PFSK-1 (cell line): ENCODE measurements around the gene NEDD4L.

ENCODE experiments used
- FOXP2 ChIP-seq: optimal IDR thresholded peaks from 2 replicates; pipeline ENCODE3; 2011; ENCODE audit warnings: borderline replicate concordance, control low read depth, inconsistent platforms; ENCODE audit not compliant: insufficient read depth; ENCODE audit errors: extremely low read length, extremely low read depth
- POLR2AphosphoS5 ChIP-seq: IDR thresholded peaks from 2 replicates; pipeline ENCODE4 v1.6.1; 2012; ENCODE audit warnings: low read depth, mild to moderate bottlenecking, control low read depth, low read length, moderate library complexity
- SIN3A ChIP-seq: IDR thresholded peaks from 2 replicates; pipeline ENCODE4 v1.6.1; 2012; ENCODE audit warnings: mild to moderate bottlenecking, low read length, moderate library complexity, borderline replicate concordance; ENCODE audit not compliant: insufficient read depth
- TAF1 ChIP-seq: IDR thresholded peaks from 2 replicates; pipeline ENCODE4 v1.6.1; 2012; ENCODE audit warnings: low read length, control low read depth, borderline replicate concordance; ENCODE audit not compliant: insufficient read depth
- TF ChIP-seq, protein P1 (sequence below), 2 experiments: IDR thresholded peaks; 2 replicates each; pipeline versions ENCODE4 v1.6.1 to v1.8.0; 2011 to 2012; ENCODE audit warnings: low read depth in 2 of 2, low read length in 2 of 2, control low read depth in 1 of 2, inconsistent platforms in 1 of 2, mild to moderate bottlenecking in 1 of 2, moderate library complexity in 1 of 2; ENCODE audit not compliant: insufficient read depth in 1 of 2

The NEDD4L gene

GRCh38 chr18:58268849-58269248 is 224.8 kb downstream of the NEDD4L start:
- TF ChIP-seq FOXP2 = no peak
- no peak for TF ChIP-seq TAF1
- no peak for TF ChIP-seq SIN3A

- TF ChIP-seq, protein P1, sequence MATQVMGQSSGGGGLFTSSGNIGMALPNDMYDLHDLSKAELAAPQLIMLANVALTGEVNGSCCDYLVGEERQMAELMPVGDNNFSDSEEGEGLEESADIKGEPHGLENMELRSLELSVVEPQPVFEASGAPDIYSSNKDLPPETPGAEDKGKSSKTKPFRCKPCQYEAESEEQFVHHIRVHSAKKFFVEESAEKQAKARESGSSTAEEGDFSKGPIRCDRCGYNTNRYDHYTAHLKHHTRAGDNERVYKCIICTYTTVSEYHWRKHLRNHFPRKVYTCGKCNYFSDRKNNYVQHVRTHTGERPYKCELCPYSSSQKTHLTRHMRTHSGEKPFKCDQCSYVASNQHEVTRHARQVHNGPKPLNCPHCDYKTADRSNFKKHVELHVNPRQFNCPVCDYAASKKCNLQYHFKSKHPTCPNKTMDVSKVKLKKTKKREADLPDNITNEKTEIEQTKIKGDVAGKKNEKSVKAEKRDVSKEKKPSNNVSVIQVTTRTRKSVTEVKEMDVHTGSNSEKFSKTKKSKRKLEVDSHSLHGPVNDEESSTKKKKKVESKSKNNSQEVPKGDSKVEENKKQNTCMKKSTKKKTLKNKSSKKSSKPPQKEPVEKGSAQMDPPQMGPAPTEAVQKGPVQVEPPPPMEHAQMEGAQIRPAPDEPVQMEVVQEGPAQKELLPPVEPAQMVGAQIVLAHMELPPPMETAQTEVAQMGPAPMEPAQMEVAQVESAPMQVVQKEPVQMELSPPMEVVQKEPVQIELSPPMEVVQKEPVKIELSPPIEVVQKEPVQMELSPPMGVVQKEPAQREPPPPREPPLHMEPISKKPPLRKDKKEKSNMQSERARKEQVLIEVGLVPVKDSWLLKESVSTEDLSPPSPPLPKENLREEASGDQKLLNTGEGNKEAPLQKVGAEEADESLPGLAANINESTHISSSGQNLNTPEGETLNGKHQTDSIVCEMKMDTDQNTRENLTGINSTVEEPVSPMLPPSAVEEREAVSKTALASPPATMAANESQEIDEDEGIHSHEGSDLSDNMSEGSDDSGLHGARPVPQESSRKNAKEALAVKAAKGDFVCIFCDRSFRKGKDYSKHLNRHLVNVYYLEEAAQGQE (IDR thresholded peaks at IDR 0.05; ENCODE audit: insufficient read depth in 1 of 2, low read depth in 2 of 2, low read length in 2 of 2) = no peak
- TF ChIP-seq POLR2AphosphoS5 (no peak), FOXP2 (no peak), TAF1 (no peak), SIN3A (no peak)
Observed at GRCh38 chr18:58269931-58270330, 225.9 kb downstream of the NEDD4L start.

DNA sequence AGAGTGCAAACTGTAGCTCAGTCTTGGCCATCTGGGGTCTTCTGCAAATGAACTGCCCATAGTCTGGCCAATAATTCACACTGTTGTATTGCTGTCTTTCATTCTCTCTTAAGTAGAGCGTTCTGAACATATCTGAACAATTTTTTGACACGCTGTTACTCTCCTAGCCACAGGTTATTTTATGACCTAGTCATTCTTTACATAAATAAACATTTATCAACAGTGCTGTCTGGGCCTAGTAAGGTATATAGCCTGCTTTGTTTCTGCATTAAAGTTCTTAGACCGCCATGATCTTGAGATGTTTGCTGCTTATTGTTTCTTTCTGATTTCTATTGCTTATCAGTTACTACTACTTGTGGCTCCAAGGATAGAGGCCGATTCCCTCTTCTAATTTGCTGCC is 226.4 kb downstream of the NEDD4L start:
- TF ChIP-seq TAF1 (no peak), FOXP2 (no peak), SIN3A (no peak), POLR2AphosphoS5 (no peak)
- TF ChIP-seq, protein P1 (IDR thresholded peaks at IDR 0.05; ENCODE audit: insufficient read depth in 1 of 2, low read depth in 2 of 2, low read length in 2 of 2) = no peak

DNA sequence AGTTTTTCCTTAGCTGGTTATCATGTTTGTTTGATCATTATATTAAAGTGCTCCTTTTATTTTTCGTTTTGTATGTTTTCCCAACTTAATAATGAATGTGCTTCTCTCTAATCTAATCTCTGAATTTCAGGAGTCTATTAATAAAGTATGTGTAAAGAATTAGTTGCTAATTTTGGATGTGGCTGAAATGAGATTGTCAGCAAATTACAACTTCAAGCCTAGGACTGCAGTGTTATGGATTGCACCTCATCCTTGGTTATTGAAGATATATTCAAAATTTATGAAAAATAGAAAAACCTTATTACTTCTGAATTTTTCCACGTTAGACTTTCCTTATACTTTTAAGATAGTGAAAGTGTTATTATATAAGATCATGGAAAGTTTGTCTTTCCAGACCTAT is 227.7 kb downstream of the NEDD4L start:
- TF ChIP-seq, protein P1 (IDR thresholded peaks at IDR 0.05; ENCODE audit: insufficient read depth in 1 of 2, low read depth in 2 of 2, low read length in 2 of 2) = no peak
- TF ChIP-seq POLR2AphosphoS5 (no peak), SIN3A (no peak), FOXP2 (no peak), TAF1 (no peak)

- TF ChIP-seq, protein P1 (IDR thresholded peaks at IDR 0.05; ENCODE audit: insufficient read depth in 1 of 2, low read depth in 2 of 2, low read length in 2 of 2) = no peak
- TF ChIP-seq TAF1 (no peak), POLR2AphosphoS5 (no peak), FOXP2 (no peak), SIN3A (no peak)
Observed at GRCh38 chr18:58272209-58272608, 228.2 kb downstream of the NEDD4L start.
